ENCODE measurements around the gene GNAQ. TPM values are rescaled to one million over a fixed set of nuclear protein-coding genes. Genes with fewer than 3 reads are reported as not detected.

Gene GNAQ
- total and polyA plus RNA-seq, 2 donors from 2014 or later = 16.2 to 83.4 TPM

GRCh38 chr9:77807846-77808750 lies 223.5 kb downstream of the GNAQ start:
- DNase-seq = no peak
- intact Hi-C loops (cut with DNase I) = no loop called here
- Histone ChIP-seq H3K4me3 (ENCODE audit: low read length in 3 of 3) (no peak overlapping the region), H3K27me3 (ENCODE audit: control insufficient read depth, insufficient read depth, low read length) (no peaks in the 10 kb centered on the region), H3K9ac (ENCODE audit: low read length in 3 of 3) (no peak overlapping the region), H3K36me3 (ENCODE audit: control insufficient read depth in 2 of 3, insufficient read depth in 3 of 3, low read length in 3 of 3) (peaks cover 0 to 6% (median 3%) of the 10 kb centered on the region in 3 donors), H3K9me3 (ENCODE audit: control insufficient read depth in 2 of 3, insufficient read depth in 1 of 3, low read length in 3 of 3) (no peaks in the 10 kb centered on the region), H3K27ac (ENCODE audit: low read depth in 2 of 2, low read length in 2 of 2) (no peak overlapping the region), H3K4me1 (ENCODE audit: control insufficient read depth in 2 of 3, insufficient read depth in 2 of 3, low read depth in 1 of 3, low read length in 3 of 3) (no peaks in the 10 kb centered on the region)
- TF ChIP-seq CTCF (IDR thresholded peaks at IDR 0.05; ENCODE audit: borderline replicate concordance, extremely low read depth, insufficient read depth) = no peak
- no peak for FAIRE-seq

GRCh38 chr9:77807281-77807683 lies 224.3 kb downstream of the GNAQ start:
- Histone ChIP-seq H3K4me3 (ENCODE audit: low read length in 3 of 3) (no peak overlapping the region), H3K9me3 (ENCODE audit: control insufficient read depth in 2 of 3, insufficient read depth in 1 of 3, low read length in 3 of 3) (no peaks in the 10 kb centered on the region), H3K36me3 (ENCODE audit: control insufficient read depth in 2 of 3, insufficient read depth in 3 of 3, low read length in 3 of 3) (peaks cover 0 to 6% (median 1%) of the 10 kb centered on the region in 3 donors), H3K9ac (ENCODE audit: low read length in 3 of 3) (no peak overlapping the region), H3K27me3 (ENCODE audit: control insufficient read depth, insufficient read depth, low read length) (no peaks in the 10 kb centered on the region), H3K4me1 (ENCODE audit: control insufficient read depth in 2 of 3, insufficient read depth in 2 of 3, low read depth in 1 of 3, low read length in 3 of 3) (no peaks in the 10 kb centered on the region), H3K27ac (ENCODE audit: low read depth in 2 of 2, low read length in 2 of 2) (no peak overlapping the region)
- FAIRE-seq (no peak), DNase-seq (no peak)
- intact Hi-C loops (cut with DNase I) = no loop called here
- no peak for TF ChIP-seq CTCF (IDR thresholded peaks at IDR 0.05; ENCODE audit: borderline replicate concordance, extremely low read depth, insufficient read depth)

- no peaks in the 10 kb centered on the region for H3K27me3 ChIP-seq (ENCODE audit: control insufficient read depth, insufficient read depth, low read length)
- no peak overlapping the region for H3K4me3 ChIP-seq (ENCODE audit: low read length in 3 of 3)
- no peak overlapping the region for H3K27ac ChIP-seq (ENCODE audit: low read depth in 2 of 2, low read length in 2 of 2)
- no peaks in the 10 kb centered on the region for H3K9me3 ChIP-seq (ENCODE audit: control insufficient read depth in 2 of 3, insufficient read depth in 1 of 3, low read length in 3 of 3)
- intact Hi-C loops (cut with DNase I) = no loop called here
- no peak for DNase-seq
- no peak for FAIRE-seq
- H3K4me1 ChIP-seq (ENCODE audit: control insufficient read depth in 2 of 3, insufficient read depth in 2 of 3, low read depth in 1 of 3, low read length in 3 of 3) = no peaks in the 10 kb centered on the region
- H3K9ac ChIP-seq (ENCODE audit: low read length in 3 of 3) = no peak overlapping the region
- peaks cover 0 to 6% (median 0%) of the 10 kb centered on the region in 3 donors for H3K36me3 ChIP-seq (ENCODE audit: control insufficient read depth in 2 of 3, insufficient read depth in 3 of 3, low read length in 3 of 3)
- no peak for TF ChIP-seq CTCF (IDR thresholded peaks at IDR 0.05; ENCODE audit: borderline replicate concordance, extremely low read depth, insufficient read depth)
These were observed 224.9 kb downstream of the GNAQ start for GRCh38 chr9:77806741-77807140.
